WERI-Rb-1 (cell line): ENCODE data around the gene AQP12B.

Source experiments
- DNase-seq: peaks from one replicate; pipeline ENCODE4 v3.0.0-alpha.2; 2020
- H3K27ac ChIP-seq: fragments of 250-450 bp; sonication (Bioruptor Pico); 2 replicates; pipeline ENCODE4 v1.5.1; 2020; ENCODE audit warnings: mild to moderate bottlenecking, moderate library complexity
- H3K27me3 ChIP-seq: fragments of 250-450 bp; sonication (Bioruptor Pico); 2 replicates; pipeline ENCODE4 v1.5.1; 2021; ENCODE audit warnings: mild to moderate bottlenecking, low read depth, moderate library complexity; ENCODE audit not compliant: insufficient read depth, severe bottlenecking
- H3K36me3 ChIP-seq: fragments of 250-450 bp; sonication (Bioruptor Pico); 2 replicates; pipeline ENCODE4 v1.5.1; 2020; ENCODE audit warnings: mild to moderate bottlenecking, moderate library complexity
- H3K4me3 ChIP-seq: 2 replicates; pipeline ENCODE4 v1.5.1; 2011; ENCODE audit warnings: low read depth, mild to moderate bottlenecking, control low read depth, low read length
- H3K9me3 ChIP-seq: fragments of 250-450 bp; sonication (Bioruptor Pico); 2 replicates; pipeline ENCODE4 v1.5.1; 2021; ENCODE audit warnings: mild to moderate bottlenecking, moderate library complexity; ENCODE audit not compliant: severe bottlenecking
- TF ChIP-seq, protein P1 (sequence below): IDR thresholded peaks from 2 replicates; pipeline ENCODE4 v1.5.1; 2011; ENCODE audit warnings: low read depth, mild to moderate bottlenecking, control low read depth, inconsistent platforms, low read length

The AQP12B gene

DNA sequence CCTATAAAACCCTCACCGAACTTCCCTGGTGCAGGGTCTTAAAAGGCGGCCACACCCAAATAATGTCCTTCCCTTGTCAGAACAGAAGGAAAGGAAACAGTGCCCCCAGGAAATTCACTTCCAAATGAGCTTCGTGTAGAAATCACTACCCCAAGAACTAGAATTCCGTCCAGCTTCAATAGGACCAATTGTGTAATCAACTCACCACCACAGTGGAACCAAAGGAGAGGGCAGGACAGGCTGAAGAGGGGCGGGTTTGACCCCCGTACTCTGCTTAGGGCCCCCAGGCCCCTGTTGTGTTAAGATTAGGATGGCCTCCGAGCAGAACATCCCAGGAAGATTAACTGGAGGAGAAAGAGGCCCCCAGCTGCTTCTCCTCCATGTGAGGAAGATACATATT, 33.4 kb downstream of the AQP12B start:
- no peaks in the 10 kb centered on the region for H3K27me3 ChIP-seq
- no peaks in the 10 kb centered on the region for H3K9me3 ChIP-seq
- TF ChIP-seq, protein P1, sequence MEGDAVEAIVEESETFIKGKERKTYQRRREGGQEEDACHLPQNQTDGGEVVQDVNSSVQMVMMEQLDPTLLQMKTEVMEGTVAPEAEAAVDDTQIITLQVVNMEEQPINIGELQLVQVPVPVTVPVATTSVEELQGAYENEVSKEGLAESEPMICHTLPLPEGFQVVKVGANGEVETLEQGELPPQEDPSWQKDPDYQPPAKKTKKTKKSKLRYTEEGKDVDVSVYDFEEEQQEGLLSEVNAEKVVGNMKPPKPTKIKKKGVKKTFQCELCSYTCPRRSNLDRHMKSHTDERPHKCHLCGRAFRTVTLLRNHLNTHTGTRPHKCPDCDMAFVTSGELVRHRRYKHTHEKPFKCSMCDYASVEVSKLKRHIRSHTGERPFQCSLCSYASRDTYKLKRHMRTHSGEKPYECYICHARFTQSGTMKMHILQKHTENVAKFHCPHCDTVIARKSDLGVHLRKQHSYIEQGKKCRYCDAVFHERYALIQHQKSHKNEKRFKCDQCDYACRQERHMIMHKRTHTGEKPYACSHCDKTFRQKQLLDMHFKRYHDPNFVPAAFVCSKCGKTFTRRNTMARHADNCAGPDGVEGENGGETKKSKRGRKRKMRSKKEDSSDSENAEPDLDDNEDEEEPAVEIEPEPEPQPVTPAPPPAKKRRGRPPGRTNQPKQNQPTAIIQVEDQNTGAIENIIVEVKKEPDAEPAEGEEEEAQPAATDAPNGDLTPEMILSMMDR: no peak
- DNase-seq: no peak
- no peak overlapping the region for H3K27ac ChIP-seq
- no peaks in the 10 kb centered on the region for H3K36me3 ChIP-seq
- no peak overlapping the region for H3K4me3 ChIP-seq

DNA sequence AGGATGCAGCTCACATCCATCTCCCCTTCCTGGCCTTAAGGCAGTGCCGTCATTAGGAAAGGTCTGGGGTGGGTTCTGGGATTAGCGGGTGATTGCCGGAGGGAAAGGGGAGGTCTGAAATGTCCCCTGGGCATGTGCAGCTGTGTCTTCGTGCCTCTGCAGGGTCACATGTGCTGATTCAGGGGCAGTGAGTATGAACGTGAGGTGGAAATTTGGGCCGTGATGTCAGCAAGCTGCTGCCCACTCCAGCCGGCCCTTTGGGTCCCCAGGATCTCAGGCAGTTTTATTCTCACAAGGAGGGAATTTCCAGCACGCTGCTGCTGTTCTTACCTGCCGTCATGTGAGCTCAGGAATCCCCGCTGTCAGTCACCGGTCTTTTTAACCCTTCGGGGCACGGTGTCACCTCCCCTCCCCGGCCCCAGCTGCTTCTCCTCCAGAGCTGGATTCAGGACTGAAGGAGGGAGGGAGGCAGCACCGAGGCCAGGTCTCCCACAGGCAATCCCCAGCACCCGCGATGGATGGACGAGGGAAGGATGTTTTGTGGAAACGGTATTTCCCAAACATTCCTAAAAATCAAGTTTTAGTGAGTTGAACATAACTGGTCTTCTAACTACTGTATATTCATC, 33.9 kb downstream of the AQP12B start:
- DNase-seq: no peak
- H3K27me3 ChIP-seq: no peaks in the 10 kb centered on the region
- TF ChIP-seq, protein P1: no peak

DNA sequence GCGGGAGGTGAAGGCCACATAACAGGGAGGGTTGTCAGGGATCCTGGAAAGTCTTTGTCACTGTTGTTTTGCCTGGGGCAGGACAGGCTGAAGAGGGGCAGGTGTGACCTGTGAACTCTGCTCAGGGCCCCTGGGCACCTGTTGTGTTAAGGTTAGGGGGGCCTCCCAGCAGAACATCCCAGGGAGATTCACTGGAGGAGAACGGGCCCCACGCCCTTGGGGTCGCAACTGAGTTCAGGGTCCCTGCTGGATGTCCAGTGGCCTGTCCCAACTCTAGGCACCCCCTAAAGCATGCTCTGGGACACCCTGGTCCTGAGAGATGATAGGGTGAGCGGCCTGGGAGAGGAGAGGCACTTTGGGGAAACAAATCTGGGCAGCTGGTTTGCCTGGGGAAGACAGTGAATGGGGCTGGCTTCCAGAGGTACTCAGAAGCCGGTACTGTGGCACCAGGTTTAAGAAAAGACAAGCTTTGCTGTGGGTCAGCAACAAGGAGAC, 34.5 kb downstream of the AQP12B start:
- Histone ChIP-seq H3K4me3 (no peak overlapping the region), H3K36me3 (no peaks in the 10 kb centered on the region), H3K27ac (no peak overlapping the region), H3K27me3 (no peaks in the 10 kb centered on the region), H3K9me3 (no peaks in the 10 kb centered on the region)
- TF ChIP-seq, protein P1: no peak
- no peak for DNase-seq

More for the DNA sequence above, 33.9 kb downstream of the AQP12B start:
- no peak overlapping the region for H3K27ac ChIP-seq
- H3K36me3 ChIP-seq: no peaks in the 10 kb centered on the region
- no peaks in the 10 kb centered on the region for H3K9me3 ChIP-seq
- H3K4me3 ChIP-seq: no peak overlapping the region

DNA sequence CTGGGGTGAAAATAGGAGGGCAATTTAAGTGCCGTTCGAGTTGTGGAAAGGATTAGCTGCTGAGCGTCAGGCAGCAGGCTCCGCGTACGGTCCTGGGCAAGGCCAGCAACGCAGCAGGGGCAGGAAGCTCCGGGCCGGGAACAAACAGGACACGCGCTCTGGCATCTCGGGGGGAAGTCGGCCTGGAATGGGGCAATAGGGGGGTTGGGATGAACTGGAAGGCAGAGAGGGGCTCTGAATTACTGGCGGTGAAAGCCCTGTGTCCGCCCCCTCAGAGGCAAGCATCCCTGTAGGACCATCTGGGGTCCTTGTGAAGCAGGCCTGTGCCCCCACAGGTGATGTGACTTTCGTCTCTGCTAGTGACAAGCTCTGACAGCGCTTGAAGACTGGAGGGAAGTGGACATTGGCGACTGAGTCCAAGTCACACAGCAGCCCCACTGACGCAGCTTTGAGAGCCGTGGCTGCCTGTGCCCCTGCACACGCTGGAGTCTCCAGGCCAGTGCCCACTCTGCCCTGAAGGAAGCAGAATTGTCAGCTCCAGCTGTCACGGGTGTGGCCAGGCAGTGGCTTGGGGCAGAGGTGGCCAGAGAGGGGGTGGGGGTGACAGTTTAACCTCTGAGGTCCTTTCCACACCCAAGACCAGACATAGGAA, 35.1 kb downstream of the AQP12B start:
- Histone ChIP-seq H3K27me3 (no peaks in the 10 kb centered on the region), H3K4me3 (no peak overlapping the region)
- no peak for DNase-seq

DNA sequence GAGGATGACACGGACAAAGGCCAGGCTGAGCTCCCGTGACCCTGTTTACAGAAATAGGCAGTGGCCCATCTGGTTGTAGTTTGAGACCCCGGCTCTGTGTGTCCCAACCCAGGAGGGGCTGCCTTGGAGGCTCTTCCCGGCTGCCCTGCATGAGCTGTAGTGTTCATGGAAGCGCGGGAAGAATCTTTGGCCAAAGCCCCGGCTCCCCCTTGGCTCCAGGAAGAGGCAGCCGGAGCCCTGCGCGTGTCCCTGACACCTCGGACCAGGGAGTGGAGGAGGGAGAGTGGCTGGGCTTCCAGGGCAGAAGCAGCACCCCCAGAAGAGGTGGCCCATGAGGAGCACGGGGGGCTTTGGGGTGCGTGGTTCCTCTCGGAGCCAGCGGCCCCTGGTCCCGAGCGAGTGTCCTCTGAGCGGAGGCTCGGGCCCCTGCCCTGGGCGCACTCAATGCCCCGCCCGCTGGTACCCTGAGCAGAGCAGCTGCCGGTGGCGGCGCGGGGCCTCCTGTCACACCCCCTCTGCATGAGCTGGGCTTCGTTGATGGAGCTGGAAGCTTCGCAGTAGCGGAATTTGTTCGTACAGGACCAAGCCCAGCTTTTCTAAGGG, 35.7 kb downstream of the AQP12B start:
- no peak for DNase-seq
- H3K9me3 ChIP-seq: no peaks in the 10 kb centered on the region
- no peaks in the 10 kb centered on the region for H3K27me3 ChIP-seq
- no peaks in the 10 kb centered on the region for H3K36me3 ChIP-seq
- H3K4me3 ChIP-seq: no peak overlapping the region
- H3K27ac ChIP-seq: no peak overlapping the region
- TF ChIP-seq, protein P1: no peak

More for the DNA sequence above, 35.1 kb downstream of the AQP12B start:
- H3K27ac ChIP-seq: no peak overlapping the region
- TF ChIP-seq, protein P1: no peak
- H3K36me3 ChIP-seq: no peaks in the 10 kb centered on the region
- no peaks in the 10 kb centered on the region for H3K9me3 ChIP-seq
